ENCODE data around the gene ZNF865.

Gene ZNF865

GRCh38 chr19:55586976-55587668 is 18.3 kb upstream of the ZNF865 start:
- peak; percentile 90 to 96 for DNase-seq (ENCODE audit: low read depth in 2 of 2)

GRCh38 chr19:55588738-55589137 is 16.7 kb upstream of the ZNF865 start:
- DNase-seq (ENCODE audit: low read depth in 2 of 2) = no peak

GRCh38 chr19:55590109-55590508 is 15.3 kb upstream of the ZNF865 start:
- no peak for DNase-seq (ENCODE audit: low read depth in 2 of 2)

- DNase-seq (ENCODE audit: low read depth in 2 of 2) = no peak
Measured at GRCh38 chr19:55590617-55591016, 14.8 kb upstream of the ZNF865 start.

GRCh38 chr19:55591555-55591954 is 13.9 kb upstream of the ZNF865 start:
- no peak for DNase-seq (ENCODE audit: low read depth in 2 of 2)

GRCh38 chr19:55592391-55593090 is 12.9 kb upstream of the ZNF865 start:
- no peak for DNase-seq (ENCODE audit: low read depth in 2 of 2)

- DNase-seq (ENCODE audit: low read depth in 2 of 2) = no peak
Measured at GRCh38 chr19:55593096-55593772, 12.2 kb upstream of the ZNF865 start.

GRCh38 chr19:55594996-55595545 is 10.4 kb upstream of the ZNF865 start:
- DNase-seq (ENCODE audit: low read depth in 2 of 2) = no peak

GRCh38 chr19:55596304-55596703 is 9.1 kb upstream of the ZNF865 start:
- DNase-seq (ENCODE audit: low read depth in 2 of 2) = no peak

- no peak for DNase-seq (ENCODE audit: low read depth in 2 of 2)
Measured at GRCh38 chr19:55597501-55597921, 7.9 kb upstream of the ZNF865 start.

- DNase-seq (ENCODE audit: low read depth in 2 of 2) = no peak
Measured at GRCh38 chr19:55598034-55598433, 7.4 kb upstream of the ZNF865 start.

- peak; percentile 87 to 97 for DNase-seq (ENCODE audit: low read depth in 2 of 2)
Measured at GRCh38 chr19:55598719-55599467, 6.6 kb upstream of the ZNF865 start.

GRCh38 chr19:55599468-55599841 is 6.0 kb upstream of the ZNF865 start, which contains the start of gene FIZ1:
TSS of gene FIZ1 (minus strand) at chr19:55599517. CDS start at chr19:55597865, 1,652 bp downstream.
- DNase-seq (ENCODE audit: low read depth in 2 of 2) = peak; percentile 94 to 95

GRCh38 chr19:55599842-55600661 is 5.4 kb upstream of the ZNF865 start, which contains the start of gene ZNF524:
TSS of gene ZNF524 (plus strand) at chr19:55600288. CDS start at chr19:55602113, 1,825 bp downstream.
- peak; percentile 66 to 84 for DNase-seq (ENCODE audit: low read depth in 2 of 2)

GRCh38 chr19:55600662-55601028 is 4.8 kb upstream of the ZNF865 start:
- no peak for DNase-seq (ENCODE audit: low read depth in 2 of 2)

- no peak for DNase-seq (ENCODE audit: low read depth in 2 of 2)
Measured at GRCh38 chr19:55601084-55601483, 4.4 kb upstream of the ZNF865 start.

GRCh38 chr19:55602104-55603001 is 3.1 kb upstream of the ZNF865 start:
- DNase-seq (ENCODE audit: low read depth in 2 of 2) = no peak

- DNase-seq (ENCODE audit: low read depth in 2 of 2) = no peak
Measured at GRCh38 chr19:55603115-55603514, 2.3 kb upstream of the ZNF865 start.

- no peak for DNase-seq (ENCODE audit: low read depth in 2 of 2)
Measured at GRCh38 chr19:55603581-55604292, 1.7 kb upstream of the ZNF865 start.

Data from stimulated activated CD4-positive, alpha-beta T cell treated with anti-CD3 and anti-CD28 coated beads, Interleukin-4, amount 100 ng/mL, for 48 hours (primary cell).